Activated CD4-positive, CD25-positive, alpha-beta regulatory T cell treated with anti-CD3 and anti-CD28 coated beads, Interleukin-2, amount 50 U/mL, for 72 hours (primary cell): ENCODE results near the gene CSNK2B.

Source experiments
- DNase-seq: peaks from one replicate; pipeline ENCODE4 v3.0.0; 2021

CSNK2B gene

GRCh38 chr6:31639043-31639442 is 26.8 kb upstream of the CSNK2B start:
- no peak for DNase-seq

DNA sequence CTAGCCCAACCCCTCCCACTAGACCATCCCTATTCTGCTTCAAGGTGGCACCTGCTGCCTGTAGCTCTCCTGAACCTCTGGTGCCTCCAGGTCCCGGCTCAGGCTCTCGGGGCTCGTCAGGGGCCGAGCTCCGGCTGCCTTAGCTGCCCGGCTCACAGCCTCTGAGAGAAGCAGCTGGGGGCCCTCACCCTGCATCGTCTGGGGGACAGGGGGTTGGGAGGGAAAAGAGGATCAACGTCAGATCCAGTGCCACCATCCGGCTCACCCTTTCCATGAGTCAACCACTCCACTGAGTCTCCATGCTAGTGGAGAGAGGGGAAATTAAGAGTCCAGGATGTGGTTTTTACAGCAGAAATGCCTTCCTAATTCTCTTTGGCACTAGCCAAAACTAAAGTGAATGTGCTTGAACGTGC is 26.4 kb upstream of the CSNK2B start:
- no peak for DNase-seq

GRCh38 chr6:31640612-31641011 is 25.3 kb upstream of the CSNK2B start:
- DNase-seq = no peak

DNA sequence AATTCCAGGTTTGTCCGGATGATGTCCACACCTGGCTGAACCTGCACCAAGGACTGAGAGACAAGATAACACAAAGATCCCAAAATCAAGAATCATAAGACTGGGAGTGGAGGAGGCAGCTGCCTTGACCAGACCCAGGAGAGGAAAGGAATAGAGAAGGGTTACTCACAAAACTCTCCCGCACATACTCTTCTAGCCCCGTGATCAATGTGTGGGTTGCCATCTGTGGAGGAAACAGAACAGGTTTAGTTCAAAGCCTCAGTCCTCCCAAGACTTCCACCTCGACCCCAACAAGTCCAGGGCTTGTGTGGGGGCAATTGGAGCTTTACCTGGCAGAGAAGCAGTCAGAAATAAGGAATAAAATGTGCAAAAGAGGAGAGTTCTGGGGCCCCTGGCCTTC is 24.5 kb upstream of the CSNK2B start:
- DNase-seq = no peak

GRCh38 chr6:31642798-31643570 is 22.9 kb upstream of the CSNK2B start:
- DNase-seq = no peak

DNA sequence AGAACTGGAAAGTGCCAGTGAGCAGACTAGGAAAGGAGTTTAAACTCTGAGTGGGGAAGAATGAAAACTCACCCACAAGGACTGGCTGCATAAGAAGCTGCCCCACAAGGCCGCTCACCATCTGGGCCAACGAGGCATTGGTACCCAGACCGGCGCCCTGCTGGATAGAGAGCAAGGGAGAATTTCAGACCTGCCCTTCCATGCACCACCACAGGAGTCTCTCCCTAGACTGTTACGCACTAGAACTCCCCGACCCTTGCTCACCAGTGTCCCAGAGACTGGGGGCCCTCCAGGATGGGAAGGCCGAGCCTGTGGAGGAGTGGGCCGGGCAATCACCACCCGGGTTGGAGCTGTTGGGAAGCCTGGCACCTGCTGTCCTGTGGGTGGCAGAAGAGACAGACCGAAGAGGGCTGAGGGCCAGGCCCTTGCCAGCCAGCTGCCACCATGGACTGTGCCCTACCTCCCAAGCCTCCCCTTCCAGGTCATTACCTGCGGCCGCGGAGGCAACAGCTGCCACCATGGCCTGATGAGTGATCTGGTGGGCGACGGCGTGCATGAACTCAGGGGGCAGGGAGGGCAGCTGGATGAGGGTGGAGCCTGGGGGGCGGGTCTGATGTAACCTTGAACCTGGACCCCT is 21.9 kb upstream of the CSNK2B start:
- DNase-seq = no peak

GRCh38 chr6:31645325-31645724 is 20.6 kb upstream of the CSNK2B start:
- no peak for DNase-seq

- no peak for DNase-seq
These were observed 14.2 kb upstream of the CSNK2B start for GRCh38 chr6:31651602-31652191.

DNA sequence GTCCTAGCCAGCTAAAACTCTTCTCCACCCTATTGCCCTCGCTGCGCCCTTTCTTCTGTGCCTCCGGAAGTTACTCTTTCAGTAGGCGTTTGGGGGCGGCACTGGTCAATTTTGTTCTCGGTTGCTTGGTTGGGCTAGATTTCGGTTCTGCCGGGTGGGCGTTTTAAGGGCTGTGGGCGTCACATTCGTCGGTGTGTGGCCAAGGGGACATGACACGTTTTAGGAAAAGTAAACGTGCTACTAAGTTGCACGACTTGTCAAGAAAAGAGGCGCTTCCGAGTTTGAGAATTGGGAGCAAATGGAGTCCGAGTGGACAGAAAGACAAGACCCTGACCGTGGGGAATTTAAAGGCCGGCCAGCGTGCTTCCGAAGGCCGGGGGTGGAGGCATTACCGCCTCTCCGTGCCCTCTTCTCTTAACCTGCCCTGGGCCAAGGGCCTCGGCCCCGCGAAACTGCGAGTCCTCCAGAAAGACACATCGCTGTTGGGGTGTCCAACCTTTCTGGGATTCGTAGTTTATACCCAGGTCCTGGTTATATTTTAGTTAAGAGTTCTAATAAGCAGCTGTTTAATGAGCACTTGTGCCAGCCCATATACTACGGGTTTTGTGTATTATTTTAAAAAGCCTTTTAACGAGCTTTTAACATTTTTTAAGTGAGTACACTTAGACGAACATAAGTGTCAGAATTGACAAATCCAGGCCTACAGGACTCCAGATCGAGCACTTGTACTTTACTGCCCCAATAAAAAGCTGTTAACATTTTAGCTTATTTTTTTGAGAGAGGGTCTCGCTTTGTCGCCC is 12.8 kb upstream of the CSNK2B start:
- no peak for DNase-seq

GRCh38 chr6:31654574-31655348 is 11.1 kb upstream of the CSNK2B start:
- DNase-seq = no peak

DNA sequence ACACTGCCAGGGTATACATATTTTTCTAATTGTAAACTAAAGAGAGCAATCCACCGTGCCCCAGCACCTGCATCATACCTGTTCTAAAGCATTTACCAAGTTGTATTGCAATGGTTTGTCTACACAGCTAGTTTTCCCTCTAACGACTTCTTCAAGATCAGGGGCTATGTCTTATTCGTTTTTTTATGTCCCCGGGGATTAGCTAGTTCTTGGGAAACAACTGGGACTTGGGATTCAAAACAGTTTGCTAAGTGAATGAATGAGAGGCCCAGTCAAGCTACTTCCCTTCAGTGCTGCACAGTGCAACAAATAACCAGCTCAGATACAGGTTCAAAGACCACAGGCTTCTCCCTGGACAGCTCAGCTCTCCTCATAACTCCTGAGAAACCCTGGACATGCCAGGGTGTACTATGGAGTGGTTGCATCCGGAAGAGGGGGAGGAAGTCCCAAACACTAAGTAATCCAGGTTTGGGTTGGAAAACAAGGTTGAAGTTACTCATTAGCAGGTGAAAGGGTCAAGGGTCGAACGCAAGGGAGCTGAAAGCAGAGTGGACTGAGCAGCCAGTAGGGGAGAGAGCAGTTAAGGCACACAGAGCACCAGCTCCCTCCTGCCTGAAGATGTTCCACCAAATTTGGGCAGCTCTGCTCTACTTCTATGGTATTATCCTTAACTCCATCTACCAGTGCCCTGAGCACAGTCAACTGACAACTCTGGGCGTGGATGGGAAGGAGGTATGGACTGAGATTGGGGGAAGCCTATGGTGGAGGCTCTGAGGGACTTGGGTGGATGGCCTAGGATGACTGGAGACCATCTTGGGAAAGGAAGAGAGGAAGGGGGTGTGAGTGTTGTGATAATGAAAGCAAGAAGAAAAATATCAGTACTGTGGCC is 10.3 kb upstream of the CSNK2B start, which contains the start of gene APOM:
Gene APOM (plus strand): TSS at position 546 of the 889 bp plus-strand sequence. CDS start 73 bp downstream, at position 619.
- no peak for DNase-seq

DNA sequence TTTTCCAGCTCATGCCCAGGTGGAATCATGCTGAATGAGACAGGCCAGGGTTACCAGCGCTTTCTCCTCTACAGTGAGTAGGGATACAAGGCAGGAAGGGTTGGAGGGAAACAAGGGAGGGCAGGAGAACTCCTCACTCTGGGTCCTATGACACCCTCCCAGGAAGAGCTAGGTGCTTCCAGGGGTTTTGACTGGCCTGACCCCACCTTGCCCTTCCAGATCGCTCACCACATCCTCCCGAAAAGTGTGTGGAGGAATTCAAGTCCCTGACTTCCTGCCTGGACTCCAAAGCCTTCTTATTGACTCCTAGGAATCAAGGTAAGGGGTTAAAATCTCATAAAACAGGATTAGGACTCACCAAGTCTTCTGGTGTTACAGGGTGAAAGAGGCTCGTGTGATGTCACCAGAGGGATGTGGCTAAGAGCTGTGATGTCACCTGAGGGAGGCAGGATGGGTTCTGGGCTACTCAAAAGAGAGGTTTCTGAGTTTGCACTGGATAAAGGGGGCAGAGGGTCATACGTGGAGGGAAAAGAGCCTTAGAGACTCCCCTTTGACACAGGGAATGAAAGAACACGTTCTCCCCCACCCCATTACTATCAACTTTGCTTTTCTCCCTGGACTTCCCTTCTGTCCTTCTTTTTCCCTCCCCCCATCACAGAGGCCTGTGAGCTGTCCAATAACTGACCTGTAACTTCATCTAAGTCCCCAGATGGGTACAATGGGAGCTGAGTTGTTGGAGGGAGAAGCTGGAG is 8.3 kb upstream of the CSNK2B start:
- no peak for DNase-seq

DNA sequence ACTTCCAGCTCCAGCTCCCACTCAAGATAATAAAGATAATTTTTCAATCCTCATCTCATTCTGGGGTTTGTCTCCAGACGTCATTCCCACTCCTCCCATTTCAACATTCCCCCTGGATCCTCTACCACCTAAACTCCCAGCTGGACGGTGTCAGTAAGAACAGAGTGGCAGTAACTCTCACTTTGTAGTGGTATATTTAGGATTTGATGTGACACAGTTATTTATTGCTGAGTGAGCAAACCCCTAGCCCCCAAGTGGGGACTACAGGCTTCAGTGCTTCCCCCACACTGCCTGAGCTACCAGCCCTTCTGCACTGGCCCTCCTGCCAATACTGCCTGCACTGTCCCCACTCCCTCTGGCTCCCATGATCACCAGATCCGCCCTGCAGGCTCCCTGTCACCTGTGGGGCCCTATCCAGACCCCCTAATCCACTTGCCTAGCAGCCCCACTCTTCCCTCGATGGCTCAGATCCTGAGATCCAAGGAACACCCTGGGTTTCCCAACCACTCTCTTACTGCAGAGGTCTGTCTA is 7.7 kb upstream of the CSNK2B start:
- DNase-seq = no peak

GRCh38 chr6:31658983-31659648 is 6.8 kb upstream of the CSNK2B start:
- DNase-seq = no peak

DNA sequence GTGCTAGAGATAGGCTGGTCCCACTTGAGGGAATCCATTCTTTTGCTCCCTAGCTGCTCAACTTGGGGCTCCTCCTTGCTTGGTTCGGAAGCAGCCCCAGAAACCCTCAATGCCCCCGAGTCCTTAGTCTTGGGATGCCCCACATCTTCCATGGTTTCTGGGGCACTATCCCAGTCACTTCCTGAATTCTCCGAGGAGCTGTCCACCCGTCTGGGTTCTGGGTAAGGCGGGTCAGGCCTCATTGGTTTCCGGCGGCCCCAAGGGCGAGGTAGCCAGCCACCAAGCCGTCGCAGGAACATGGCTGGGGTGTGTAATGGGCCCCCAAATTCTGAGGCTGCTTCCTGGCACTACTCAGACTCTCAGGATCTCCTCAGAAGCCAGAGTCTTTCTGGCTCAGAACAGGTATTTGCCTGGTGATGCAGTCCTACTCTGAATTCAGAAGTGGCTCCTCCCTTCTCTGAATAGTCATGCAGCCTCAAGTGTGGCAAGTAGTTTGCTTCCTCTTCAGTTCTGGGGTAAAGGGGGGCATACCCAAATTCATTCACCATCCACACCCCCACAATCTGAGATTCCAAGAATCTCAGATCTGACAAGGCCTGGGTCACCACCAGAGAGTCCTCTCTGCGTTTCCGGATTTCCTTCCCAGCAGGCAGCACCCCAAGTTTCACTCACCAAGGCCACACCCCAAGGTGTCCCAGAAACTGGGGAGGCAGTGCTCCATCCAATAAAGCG is 6.1 kb upstream of the CSNK2B start:
- DNase-seq = peak; percentile 42

DNA sequence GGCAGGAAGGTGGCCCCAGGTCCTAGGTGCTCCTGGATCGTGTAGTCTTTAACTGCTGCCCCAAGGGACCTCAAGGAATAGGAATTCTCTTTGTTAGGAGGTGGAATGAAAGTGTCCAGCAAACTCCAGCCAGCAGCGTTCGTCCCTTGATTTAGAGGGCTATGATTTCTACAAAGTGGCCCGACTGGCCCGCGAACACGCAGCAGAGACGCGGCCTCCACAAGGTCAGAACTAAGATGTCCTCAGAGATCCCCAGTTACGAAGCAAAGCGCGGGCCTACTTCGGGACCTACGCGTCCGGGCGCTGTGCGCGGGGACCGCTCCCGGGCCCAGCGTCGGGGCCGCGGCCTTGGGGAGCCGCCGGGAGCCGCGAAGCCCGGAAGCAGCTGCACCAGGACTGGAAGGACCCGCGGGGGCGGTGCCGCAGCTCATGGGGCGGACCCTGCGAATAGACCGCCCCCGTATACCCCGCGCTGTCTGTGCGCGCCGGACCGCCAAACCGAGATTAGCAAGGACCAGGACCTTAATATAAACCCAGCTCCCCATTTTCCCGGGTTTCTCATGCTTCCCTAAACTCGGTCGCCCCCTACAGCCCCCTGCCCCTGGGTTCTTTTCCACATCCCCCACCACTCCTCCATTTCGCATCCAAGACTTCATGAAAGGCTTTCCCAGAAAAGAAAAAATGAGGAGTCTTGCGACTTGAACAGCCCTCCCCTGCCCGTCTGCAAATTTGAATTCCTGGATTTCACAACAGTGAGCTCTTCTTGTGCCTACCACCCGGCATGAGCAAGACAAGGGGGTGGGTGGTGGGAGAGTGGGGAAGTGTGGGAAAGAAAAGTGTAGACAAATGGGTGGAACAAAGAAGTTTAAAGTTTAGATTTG is 5.3 kb upstream of the CSNK2B start, which contains the start of gene C6orf47:
Gene C6orf47 (minus strand): TSS at position 398 of the 881 bp plus-strand sequence. CDS start 831 bp downstream, outside the sequence.
- peak; percentile 77 for DNase-seq

DNA sequence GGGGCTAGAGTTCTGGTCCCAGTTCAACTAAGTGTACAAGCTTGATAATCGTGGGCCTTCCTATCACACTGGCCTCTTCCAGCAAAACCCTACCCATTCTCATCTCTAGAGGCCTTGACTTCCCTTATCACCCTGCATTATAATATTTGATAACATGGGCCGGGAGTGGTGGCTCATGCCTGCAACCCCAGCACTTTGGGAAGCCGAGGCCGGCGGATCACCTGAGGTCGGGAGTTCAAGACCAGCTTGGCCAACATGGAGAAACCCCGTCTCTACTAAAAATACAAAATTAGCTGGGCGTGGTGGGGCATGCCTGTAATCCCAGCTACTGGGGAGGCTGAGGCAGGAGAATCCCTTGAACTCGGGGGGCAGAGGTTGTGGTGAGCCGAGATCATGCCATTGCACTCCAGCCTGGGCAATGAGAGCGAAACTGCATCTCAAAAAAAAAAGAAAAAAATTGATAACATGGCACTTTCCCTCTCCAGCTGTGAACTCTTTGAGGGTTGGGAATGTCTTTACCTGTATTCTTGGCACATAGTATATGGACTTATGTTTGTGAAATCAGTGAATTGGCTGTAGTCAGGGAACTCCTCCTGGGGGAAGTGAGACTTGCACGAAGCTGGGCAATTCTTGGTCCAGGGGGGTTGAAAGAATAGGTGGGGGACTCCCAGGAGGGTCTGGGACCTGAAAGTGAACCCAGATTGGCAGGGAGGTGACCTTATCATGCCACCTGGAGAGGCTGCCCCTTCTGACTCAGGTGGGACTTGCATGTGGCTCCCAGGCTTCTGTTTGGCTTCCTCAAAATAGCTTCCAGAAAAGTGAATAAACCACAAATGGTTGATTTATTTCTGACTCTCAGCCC is 4.4 kb upstream of the CSNK2B start:
- no peak for DNase-seq
